Measurements from ENCODE around the gene DNTTIP2.
"Not testable (repeated sequence)": the region's sequence is repeated elsewhere in the genome, so short reads cannot be mapped to it uniquely, and the experiment has no call there.

Gene DNTTIP2

DNA sequence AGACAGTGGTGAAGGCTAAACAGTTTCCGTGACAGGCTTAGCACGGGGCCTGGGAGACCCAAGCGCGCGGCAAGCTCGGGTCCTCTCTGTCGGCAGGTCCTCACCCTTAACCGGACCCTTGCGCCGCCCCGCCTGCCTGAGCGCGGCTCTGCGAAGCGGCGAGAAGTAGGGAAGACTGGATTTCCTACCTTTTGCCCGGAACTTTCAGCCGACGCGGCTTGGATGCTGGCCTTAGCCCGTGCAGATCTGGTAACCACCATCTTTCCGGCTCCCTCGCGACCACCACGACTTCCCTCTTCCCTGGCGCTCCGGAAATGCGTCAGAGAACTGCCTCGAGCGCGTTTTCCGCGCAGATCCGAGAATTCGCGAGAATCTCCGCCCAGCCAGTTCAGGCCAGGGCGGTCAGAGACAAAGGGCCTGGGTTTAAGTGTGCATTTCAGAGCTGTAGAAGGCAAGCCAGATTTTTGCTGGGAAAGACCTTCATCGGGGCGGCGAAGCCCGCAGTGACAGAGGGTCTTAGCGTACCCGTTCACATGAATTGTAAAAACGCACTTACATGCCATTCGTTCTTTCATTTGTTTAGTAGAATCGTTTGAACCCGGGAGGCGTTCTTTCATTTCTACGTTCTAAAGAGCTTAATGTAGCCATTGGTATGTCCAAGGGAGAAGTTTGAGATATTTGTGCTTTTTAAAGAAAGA is at the start of gene DNTTIP2:
DNTTIP2 (minus strand) TSS at position 318 of the 698 bp plus-strand sequence; CDS start at position 260, 58 bp downstream.
- TF ChIP-seq CTBP1 (IDR thresholded peaks at IDR 0.05; ENCODE audit: borderline replicate concordance): no peak
- peak; percentile 60 for TF ChIP-seq L3MBTL2 (conservative IDR thresholded peaks at IDR 0.05)
- no peak for TF ChIP-seq SUZ12 (IDR thresholded peaks at IDR 0.05)
- no peak for TF ChIP-seq ARNT (IDR thresholded peaks at IDR 0.05)
- TF ChIP-seq PKNOX1 (IDR thresholded peaks at IDR 0.05): no peak
- no peak for TF ChIP-seq LEF1 (IDR thresholded peaks at IDR 0.05; ENCODE audit: borderline replicate concordance)
- no peak for TF ChIP-seq FOXK2 (IDR thresholded peaks at IDR 0.05)
- TF ChIP-seq ZNF384 (IDR thresholded peaks at IDR 0.05): no peak
- TF ChIP-seq ELF4 (IDR thresholded peaks at IDR 0.05): peak; percentile 89
- TF ChIP-seq NFRKB (IDR thresholded peaks at IDR 0.05): peak; percentile 68
- TF ChIP-seq FOXA1 (IDR thresholded peaks at IDR 0.05): no peak
- CTCF ChIA-PET: interaction anchor here (0.7 to 1.2 kb wide), 3 partner anchors 30 to 454 kb away, joined by 3 to 11 read pairs (median 6); partner anchors contain the start of gene GCLM
- POLR2A ChIA-PET: interaction anchor here (0.6 to 2.9 kb wide), 22 partner anchors 9 to 326 kb away, joined by 3 to 17 read pairs (median 3); partner anchors contain the start of gene GCLM
- peak; percentile 97 for DNase-seq (ENCODE audit: extremely low spot score)

DNA sequence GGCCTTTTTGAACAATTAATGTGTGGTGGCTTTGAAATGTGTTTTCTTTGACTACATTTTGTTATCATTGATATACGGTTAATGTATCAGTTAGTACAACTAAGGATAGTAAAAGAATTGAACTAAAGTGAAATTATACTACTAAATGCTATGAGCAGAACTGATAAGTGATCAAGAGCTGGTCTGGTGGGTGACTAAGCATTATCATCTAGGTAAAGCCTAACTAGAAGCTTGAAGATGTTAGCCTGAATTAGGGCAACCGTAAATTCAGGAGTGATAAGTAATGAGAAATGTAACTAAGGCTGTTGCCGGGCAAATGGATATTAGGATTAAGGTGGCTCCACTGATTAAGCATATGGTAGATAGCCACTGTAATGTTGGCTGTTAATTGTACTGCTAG is 46.2 kb upstream of the DNTTIP2 start:
- no peak for DNase-seq (ENCODE audit: extremely low spot score)
- ChIA-PET CTCF (no interaction called here), POLR2A (no interaction called here)
- TF ChIP-seq SP1 (IDR thresholded peaks at IDR 0.05) (no peak), CTBP1 (IDR thresholded peaks at IDR 0.05; ENCODE audit: borderline replicate concordance) (no peak)

- ChIA-PET CTCF (no interaction called here), POLR2A (no interaction called here)
- TF ChIP-seq BHLHE40 (IDR thresholded peaks at IDR 0.05; ENCODE audit: borderline replicate concordance): no peak
- TF ChIP-seq FOXM1 (IDR thresholded peaks at IDR 0.05; ENCODE audit: borderline replicate concordance): no peak
- TF ChIP-seq SP1 (IDR thresholded peaks at IDR 0.05): no peak
- TF ChIP-seq CTBP1 (IDR thresholded peaks at IDR 0.05; ENCODE audit: borderline replicate concordance): no peak
- TF ChIP-seq NFRKB (IDR thresholded peaks at IDR 0.05): no peak
- TF ChIP-seq SUZ12 (IDR thresholded peaks at IDR 0.05): no peak
- TF ChIP-seq ELF4 (IDR thresholded peaks at IDR 0.05): no peak
- TF ChIP-seq ARNT (IDR thresholded peaks at IDR 0.05): no peak
- TF ChIP-seq FOXK2 (IDR thresholded peaks at IDR 0.05): no peak
- no peak for TF ChIP-seq PKNOX1 (IDR thresholded peaks at IDR 0.05)
- no peak for TF ChIP-seq LEF1 (IDR thresholded peaks at IDR 0.05; ENCODE audit: borderline replicate concordance)
- no peak for DNase-seq (ENCODE audit: extremely low spot score)
These were observed 40.8 kb upstream of the DNTTIP2 start for GRCh38 chr1:93919780-93920179.

- CTCF ChIA-PET: no interaction called here
- POLR2A ChIA-PET: no interaction called here
- TF ChIP-seq FOXK2 (IDR thresholded peaks at IDR 0.05) (no peak), FOXM1 (IDR thresholded peaks at IDR 0.05; ENCODE audit: borderline replicate concordance) (no peak), ZNF384 (IDR thresholded peaks at IDR 0.05) (no peak), ELF4 (IDR thresholded peaks at IDR 0.05) (no peak), CTBP1 (IDR thresholded peaks at IDR 0.05; ENCODE audit: borderline replicate concordance) (no peak), BHLHE40 (IDR thresholded peaks at IDR 0.05; ENCODE audit: borderline replicate concordance) (no peak), L3MBTL2 (conservative IDR thresholded peaks at IDR 0.05) (no peak), SUZ12 (IDR thresholded peaks at IDR 0.05) (no peak), PKNOX1 (IDR thresholded peaks at IDR 0.05) (no peak), ARNT (IDR thresholded peaks at IDR 0.05) (no peak), FOXA1 (IDR thresholded peaks at IDR 0.05) (no peak), TARDBP (IDR thresholded peaks at IDR 0.05) (no peak), NFRKB (IDR thresholded peaks at IDR 0.05) (no peak), LEF1 (IDR thresholded peaks at IDR 0.05; ENCODE audit: borderline replicate concordance) (no peak), SP1 (IDR thresholded peaks at IDR 0.05) (no peak), HDGF (IDR thresholded peaks at IDR 0.05; ENCODE audit: borderline replicate concordance) (no peak)
- DNase-seq (ENCODE audit: extremely low spot score): no peak
These were observed 38.3 kb upstream of the DNTTIP2 start for GRCh38 chr1:93917302-93917701.

DNA sequence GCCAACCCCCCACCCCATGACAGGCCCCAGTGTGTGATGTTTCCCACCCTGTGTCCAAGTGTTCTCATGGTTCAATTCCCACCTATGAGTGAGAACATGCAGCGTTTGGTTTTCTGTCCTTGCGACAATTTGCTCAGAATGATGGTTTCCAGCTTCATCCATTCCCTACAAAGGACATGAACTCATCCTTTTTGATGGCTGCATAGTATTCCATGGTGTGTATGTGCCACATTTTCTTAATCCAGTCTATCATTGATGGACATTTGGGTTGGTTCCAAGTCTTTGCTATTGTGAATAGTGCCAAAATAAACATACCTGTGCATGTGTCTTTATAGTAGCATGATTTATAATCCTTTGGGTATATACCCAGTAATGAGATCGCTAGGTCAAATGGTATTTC is 31.9 kb upstream of the DNTTIP2 start:
- CTCF ChIA-PET: interaction anchor here (0.9 to 1.3 kb wide), 2 partner anchors 16 to 50 kb away, joined by 3 read pairs; no protein-coding TSS in a partner anchor
- POLR2A ChIA-PET; DNase-seq (ENCODE audit: extremely low spot score): not testable (repeated sequence)

GRCh38 chr1:93910305-93910704 is 31.3 kb upstream of the DNTTIP2 start:
- ChIA-PET CTCF (interaction anchor here (0.7 to 1.3 kb wide), 5 partner anchors 11 to 129 kb away, joined by 3 read pairs; no protein-coding TSS in a partner anchor), POLR2A (interaction anchor here (2.7 kb wide), 1 partner anchor 31 kb away, joined by 16 read pairs; the partner anchor contains the start of gene DNTTIP2)
- no peak for TF ChIP-seq NFRKB (IDR thresholded peaks at IDR 0.05)
- TF ChIP-seq ZNF384 (IDR thresholded peaks at IDR 0.05): no peak
- TF ChIP-seq PKNOX1 (IDR thresholded peaks at IDR 0.05): no peak
- TF ChIP-seq L3MBTL2 (conservative IDR thresholded peaks at IDR 0.05): no peak
- TF ChIP-seq LEF1 (IDR thresholded peaks at IDR 0.05; ENCODE audit: borderline replicate concordance): no peak
- no peak for TF ChIP-seq ARNT (IDR thresholded peaks at IDR 0.05)
- TF ChIP-seq SUZ12 (IDR thresholded peaks at IDR 0.05): no peak
- no peak for TF ChIP-seq ELF4 (IDR thresholded peaks at IDR 0.05)
- TF ChIP-seq HDGF (IDR thresholded peaks at IDR 0.05; ENCODE audit: borderline replicate concordance): no peak
- TF ChIP-seq CTBP1 (IDR thresholded peaks at IDR 0.05; ENCODE audit: borderline replicate concordance): no peak
- TF ChIP-seq SP1 (IDR thresholded peaks at IDR 0.05): no peak
- no peak for TF ChIP-seq BHLHE40 (IDR thresholded peaks at IDR 0.05; ENCODE audit: borderline replicate concordance)
- no peak for TF ChIP-seq FOXA1 (IDR thresholded peaks at IDR 0.05)
- no peak for TF ChIP-seq FOXM1 (IDR thresholded peaks at IDR 0.05; ENCODE audit: borderline replicate concordance)
- TF ChIP-seq FOXK2 (IDR thresholded peaks at IDR 0.05): no peak
- TF ChIP-seq TARDBP (IDR thresholded peaks at IDR 0.05): no peak
- DNase-seq (ENCODE audit: extremely low spot score): no peak
